Retinal pigment epithelial cell (primary cell): ENCODE data around the gene MASTL.
"Not testable (repeated sequence)": the region's sequence is repeated elsewhere in the genome, so short reads cannot be mapped to it uniquely, and the experiment has no call there.

Source experiments
- DNase-seq: peaks from one replicate; pipeline ENCODE4 v3.0.0-alpha.2; 2010; ENCODE audit warnings: low read depth
- H3K4me3 ChIP-seq: 2 replicates; pipeline ENCODE4 v1.5.1; 2011; ENCODE audit warnings: mild to moderate bottlenecking, low read length, control low read depth, moderate library complexity
- TF ChIP-seq, protein P1 (sequence below): conservative IDR thresholded peaks from 2 replicates; pipeline ENCODE4 v1.5.1; 2011; ENCODE audit warnings: low read depth, low read length, control low read depth, inconsistent platforms

The MASTL gene

DNA sequence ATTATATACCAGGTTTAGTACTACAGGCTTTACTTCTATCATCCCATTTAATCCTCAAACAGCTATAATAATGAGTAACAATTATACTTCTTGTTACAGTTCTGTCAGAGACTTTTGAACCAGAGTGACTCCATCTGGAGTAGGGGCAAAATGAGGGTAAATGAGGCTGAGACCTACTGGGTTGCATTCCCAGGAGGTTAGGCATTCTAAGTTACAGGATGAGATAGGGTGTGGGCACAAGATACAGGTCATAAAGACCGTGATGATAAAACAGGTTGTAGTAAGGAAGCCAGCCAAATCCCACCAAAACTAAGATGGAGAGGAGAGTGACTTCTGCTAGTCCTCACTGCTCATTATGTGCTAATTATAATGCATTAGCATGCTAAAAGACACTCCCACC lies 4.9 kb upstream of the MASTL start:
- DNase-seq = no peak
- TF ChIP-seq, protein P1, sequence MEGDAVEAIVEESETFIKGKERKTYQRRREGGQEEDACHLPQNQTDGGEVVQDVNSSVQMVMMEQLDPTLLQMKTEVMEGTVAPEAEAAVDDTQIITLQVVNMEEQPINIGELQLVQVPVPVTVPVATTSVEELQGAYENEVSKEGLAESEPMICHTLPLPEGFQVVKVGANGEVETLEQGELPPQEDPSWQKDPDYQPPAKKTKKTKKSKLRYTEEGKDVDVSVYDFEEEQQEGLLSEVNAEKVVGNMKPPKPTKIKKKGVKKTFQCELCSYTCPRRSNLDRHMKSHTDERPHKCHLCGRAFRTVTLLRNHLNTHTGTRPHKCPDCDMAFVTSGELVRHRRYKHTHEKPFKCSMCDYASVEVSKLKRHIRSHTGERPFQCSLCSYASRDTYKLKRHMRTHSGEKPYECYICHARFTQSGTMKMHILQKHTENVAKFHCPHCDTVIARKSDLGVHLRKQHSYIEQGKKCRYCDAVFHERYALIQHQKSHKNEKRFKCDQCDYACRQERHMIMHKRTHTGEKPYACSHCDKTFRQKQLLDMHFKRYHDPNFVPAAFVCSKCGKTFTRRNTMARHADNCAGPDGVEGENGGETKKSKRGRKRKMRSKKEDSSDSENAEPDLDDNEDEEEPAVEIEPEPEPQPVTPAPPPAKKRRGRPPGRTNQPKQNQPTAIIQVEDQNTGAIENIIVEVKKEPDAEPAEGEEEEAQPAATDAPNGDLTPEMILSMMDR = no peak
- H3K4me3 ChIP-seq = no peak overlapping the region

DNA sequence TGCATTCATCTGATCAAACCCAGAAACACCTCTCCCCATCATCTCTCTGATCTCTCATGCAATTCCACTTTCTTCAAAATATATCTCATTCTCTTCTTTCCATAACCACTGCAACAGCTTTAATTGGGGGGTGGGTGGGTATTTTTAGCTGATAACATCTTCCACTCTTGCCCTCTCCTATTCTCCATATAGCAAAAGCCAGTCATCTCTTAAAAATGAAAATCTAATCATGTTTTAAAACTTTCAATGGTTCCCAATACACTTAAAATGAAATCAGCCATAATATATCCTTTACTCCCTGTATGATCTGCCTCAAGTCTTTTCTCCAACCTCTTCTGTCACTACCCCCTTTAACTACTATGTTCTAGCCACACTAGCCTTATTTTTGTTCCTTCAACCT lies 2.5 kb upstream of the MASTL start:
- peak overlapping the region; percentile 100 for H3K4me3 ChIP-seq
- TF ChIP-seq, protein P1 = no peak
- no peak for DNase-seq

DNA sequence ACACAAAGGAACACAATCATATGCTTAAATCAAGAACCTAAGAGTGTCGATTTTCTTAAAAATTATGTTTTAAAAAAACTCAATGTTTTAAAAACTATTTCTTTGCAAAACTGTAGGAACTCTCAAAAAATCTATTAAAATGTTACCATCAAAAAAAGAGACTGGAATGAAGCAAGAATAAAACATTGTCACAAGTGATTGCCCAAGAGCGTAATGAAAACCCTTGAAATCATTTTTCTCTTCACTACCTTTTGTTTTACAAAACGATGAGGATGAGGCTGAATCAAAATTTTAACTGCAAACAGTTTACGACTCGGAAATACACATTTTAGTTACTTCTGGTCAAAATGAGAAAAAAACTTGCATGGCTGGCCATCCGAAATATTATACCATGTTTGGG lies 1.8 kb upstream of the MASTL start:
- no peak for DNase-seq
- TF ChIP-seq, protein P1 = no peak
- peak overlapping the region; percentile 100 for H3K4me3 ChIP-seq

DNA sequence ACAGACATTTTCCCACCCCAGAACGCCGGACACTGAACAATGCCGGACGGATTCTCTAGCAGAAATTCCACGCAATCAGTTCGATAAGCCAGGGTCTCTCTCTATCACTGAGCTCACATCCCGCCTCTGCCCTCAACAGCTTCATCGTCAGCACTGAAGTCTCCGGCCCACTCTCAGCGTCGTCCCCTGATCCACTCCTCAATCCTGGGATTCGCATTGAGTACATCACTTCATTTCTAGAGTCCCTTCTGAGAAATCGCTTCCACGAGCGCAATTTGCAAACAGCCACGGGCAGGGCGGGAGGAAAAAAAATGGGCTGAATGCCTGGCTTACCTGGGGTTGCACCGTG lies 1.3 kb upstream of the MASTL start:
- TF ChIP-seq, protein P1 = no peak
- H3K4me3 ChIP-seq = peak overlapping the region; percentile 100
- no peak for DNase-seq

DNA sequence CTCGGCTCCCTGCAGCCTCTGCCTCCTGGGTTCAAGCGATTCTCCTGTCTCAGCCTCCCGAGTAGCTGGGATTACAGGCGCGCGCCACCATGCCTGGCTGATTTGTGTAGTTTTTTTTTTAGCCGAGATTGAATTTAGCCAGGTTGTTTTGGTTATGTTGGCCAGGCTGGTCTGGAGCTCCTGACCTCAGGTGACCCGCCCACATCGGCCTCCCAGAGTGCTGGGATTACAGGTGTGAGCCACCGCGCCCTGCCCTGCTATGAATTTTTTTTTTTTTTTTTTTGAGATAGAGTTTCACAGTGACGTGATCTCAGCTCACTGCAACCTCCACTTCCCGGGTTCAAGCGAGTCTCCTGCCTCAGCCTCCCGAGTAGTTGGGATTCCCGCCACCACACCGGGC lies 1.4 kb downstream of the MASTL start:
- DNase-seq = not testable (repeated sequence)
- H3K4me3 ChIP-seq = peak overlapping the region; percentile 100

DNA sequence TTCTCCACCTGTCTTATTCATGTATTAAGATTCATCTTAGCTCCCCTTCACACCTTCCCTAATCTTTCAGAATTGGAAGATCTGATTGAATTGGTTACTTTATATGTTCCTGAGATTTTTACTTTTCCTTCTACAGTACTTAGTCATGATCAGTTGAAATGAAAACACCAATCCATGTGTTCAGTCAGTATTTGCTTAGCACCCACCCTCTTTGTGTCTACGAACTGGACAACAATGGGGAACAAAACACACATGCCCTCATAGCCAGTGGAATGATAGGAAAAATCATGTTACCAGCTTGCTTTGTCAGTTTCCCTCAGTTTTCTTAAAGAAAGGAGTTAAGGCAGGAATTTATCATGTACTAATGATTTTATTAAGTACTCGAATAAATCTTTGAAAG lies 2.0 kb downstream of the MASTL start:
- no peak for DNase-seq
- TF ChIP-seq, protein P1 = no peak
- H3K4me3 ChIP-seq = no peak overlapping the region

DNA sequence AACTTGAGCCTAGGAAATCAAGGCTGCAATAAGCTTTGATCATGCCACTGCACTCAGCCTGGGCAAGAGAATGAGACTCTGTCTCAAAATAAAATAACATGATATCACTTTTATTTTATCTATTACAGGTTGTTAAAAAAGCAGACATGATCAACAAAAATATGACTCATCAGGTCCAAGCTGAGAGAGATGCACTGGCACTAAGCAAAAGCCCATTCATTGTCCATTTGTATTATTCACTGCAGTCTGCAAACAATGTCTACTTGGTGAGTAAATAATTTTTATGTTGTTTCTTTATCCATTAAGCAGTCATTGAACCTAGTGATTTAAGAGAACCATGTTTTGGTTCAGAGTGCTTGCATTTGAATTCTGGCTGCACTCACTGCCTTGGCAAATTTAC lies 3.3 kb downstream of the MASTL start:
- H3K4me3 ChIP-seq = no peak overlapping the region
- no peak for DNase-seq
- TF ChIP-seq, protein P1 = no peak

DNA sequence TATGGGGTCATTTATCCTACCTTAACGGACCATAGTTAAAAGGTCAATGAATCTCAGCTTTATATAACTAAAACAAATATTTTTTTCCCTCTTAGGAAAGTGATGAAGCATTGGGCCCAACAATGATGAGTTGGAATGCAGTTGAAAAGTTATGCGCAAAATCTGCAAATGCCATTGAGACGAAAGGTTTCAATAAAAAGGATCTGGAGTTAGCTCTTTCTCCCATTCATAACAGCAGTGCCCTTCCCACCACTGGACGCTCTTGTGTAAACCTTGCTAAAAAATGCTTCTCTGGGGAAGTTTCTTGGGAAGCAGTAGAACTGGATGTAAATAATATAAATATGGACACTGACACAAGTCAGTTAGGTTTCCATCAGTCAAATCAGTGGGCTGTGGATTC lies 14.7 kb downstream of the MASTL start:
- DNase-seq = no peak
- TF ChIP-seq, protein P1 = no peak
- no peak overlapping the region for H3K4me3 ChIP-seq
